ENCODE results near the gene RETREG1. TPM values are rescaled to one million over a fixed set of nuclear protein-coding genes. Genes with fewer than 3 reads are reported as not detected.
"Not testable (repeated sequence)": the region's sequence is repeated elsewhere in the genome, so short reads cannot be mapped to it uniquely, and the experiment has no call there.

RETREG1 gene, protein sequence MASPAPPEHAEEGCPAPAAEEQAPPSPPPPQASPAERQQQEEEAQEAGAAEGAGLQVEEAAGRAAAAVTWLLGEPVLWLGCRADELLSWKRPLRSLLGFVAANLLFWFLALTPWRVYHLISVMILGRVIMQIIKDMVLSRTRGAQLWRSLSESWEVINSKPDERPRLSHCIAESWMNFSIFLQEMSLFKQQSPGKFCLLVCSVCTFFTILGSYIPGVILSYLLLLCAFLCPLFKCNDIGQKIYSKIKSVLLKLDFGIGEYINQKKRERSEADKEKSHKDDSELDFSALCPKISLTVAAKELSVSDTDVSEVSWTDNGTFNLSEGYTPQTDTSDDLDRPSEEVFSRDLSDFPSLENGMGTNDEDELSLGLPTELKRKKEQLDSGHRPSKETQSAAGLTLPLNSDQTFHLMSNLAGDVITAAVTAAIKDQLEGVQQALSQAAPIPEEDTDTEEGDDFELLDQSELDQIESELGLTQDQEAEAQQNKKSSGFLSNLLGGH
- total RNA-seq (2014; rRNA removed; shearing (Covaris generic)) = 1.5 and 3.1 TPM in 2 replicates

DNA sequence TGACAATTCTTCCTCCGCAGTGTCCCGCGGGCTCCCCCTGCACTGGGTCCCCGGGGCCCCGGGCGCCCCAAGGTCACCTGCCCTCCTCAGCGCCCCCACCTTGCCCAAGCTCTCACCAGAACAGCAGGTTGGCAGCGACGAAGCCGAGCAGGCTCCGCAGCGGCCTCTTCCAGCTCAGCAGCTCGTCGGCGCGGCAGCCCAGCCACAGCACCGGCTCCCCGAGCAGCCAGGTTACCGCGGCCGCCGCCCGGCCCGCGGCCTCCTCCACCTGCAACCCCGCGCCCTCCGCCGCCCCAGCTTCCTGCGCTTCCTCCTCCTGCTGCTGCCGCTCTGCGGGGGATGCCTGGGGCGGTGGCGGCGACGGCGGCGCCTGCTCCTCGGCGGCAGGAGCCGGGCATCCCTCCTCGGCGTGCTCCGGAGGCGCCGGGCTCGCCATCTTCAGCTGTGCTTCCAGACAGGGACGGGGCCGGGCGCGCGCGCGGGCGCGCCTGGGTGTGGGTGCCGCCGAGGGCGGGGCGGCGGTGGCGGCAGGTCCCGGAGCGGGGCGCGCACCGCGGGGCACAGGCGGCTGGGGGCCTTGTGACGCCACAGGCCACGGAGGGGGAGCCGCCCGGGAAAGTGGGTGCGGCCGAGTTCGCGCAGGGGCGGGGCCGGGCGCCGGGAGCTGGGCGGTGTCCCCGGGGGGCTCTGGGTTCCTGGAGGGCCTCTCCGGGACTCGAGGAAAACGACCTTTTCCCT is at the start of gene RETREG1:
TSS of gene RETREG1 (minus strand) at position 462 of the 738 bp plus-strand sequence. CDS start at position 436, 26 bp downstream.
- no peak for DNase-seq (ENCODE audit: low spot score)

DNA sequence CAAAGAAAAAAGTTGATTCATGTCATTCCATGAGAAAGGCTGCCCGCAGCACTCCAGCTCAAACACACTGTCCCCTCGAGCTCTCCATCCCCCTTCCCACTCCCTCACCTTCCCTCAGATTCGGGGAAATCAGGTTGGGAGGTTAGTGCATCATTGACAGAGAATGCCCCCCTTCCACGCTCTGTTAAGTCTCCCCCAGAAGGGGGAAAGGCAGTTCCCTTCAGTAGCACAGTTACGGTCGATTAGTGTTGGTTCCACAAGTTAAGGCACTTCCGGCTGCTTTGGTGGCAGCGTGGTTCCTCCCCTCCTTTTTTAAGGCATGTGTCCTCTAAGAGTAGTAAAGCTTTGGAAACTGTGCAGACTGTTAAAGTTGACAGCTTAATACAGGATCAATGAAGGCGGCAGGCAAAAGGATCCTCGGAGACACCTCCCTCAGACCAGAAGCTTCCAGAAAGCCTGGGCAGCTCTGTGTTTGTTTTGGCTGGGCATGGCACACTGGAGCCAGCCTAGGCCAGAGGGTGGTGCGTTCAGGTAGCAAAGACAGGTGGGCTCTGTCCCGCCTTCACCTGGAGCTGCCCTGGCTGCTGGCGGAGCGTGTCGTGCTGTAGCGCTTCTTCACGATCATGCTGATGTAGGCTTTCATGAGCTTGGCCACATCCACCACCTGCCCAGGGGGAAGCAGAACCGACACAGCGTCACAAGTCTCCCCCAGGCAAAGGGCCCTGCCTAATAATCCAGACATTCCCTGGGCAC is 49.5 kb upstream of the RETREG1 start:
- DNase-seq (ENCODE audit: low spot score) = no peak

DNA sequence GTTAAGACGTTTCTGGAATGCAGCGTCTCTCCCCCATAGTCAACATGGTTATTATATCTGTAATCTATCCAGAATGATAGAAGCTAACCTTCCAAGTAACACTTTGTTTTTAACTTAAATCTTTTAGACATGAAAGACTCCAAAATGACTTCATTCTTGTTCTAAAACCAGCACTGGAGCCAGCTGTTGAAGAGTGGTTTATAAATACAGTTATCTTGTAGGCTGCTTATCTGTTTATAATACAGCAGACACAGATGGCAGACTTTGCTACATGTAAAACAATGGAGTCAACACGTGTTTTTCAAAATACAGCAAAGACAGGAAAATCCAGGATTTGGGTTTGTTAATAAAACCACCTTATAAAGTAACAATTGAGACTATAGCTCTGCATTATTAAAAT is 48.8 kb upstream of the RETREG1 start:
- DNase-seq (ENCODE audit: low spot score) = no peak

DNA sequence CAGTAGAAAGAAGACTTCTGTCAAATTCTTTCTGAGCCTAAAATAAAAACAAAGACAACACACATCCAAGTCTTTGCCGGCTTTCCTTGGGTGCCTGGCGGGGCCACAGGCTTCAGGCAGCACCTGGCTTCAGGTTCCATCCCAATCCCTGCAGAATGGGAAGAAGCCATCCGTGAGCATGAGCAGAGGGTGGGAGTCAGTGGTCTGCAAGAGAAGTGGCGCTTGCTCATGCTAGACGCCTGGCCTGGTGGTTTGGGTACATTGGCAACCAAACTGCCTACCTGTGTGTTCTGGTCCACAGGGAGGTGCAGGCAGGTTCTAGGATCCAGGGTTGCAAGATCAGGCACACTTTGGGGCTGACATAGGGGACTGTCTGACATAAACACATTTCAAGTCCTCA is 47.6 kb upstream of the RETREG1 start:
- no peak for DNase-seq (ENCODE audit: low spot score)

DNA sequence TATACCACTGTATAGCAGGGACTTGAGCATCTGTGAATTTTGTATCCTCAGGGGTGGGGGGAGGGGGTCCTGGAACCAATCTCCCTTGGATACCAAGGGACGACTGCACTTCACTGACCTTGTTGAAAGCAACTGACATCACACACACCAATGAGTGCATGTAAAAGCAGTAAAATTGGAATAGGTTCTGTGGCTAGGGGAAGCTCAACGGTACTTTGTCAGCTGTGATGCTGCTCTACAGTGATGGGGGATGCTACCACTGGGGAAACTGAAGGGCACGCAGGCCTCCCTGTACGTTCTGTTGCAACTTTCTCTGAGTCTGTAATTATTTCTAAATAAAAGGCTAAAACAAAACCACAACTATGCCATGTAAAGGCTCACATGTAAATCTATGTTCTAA is 47.0 kb upstream of the RETREG1 start:
- no peak for DNase-seq (ENCODE audit: low spot score)

DNA sequence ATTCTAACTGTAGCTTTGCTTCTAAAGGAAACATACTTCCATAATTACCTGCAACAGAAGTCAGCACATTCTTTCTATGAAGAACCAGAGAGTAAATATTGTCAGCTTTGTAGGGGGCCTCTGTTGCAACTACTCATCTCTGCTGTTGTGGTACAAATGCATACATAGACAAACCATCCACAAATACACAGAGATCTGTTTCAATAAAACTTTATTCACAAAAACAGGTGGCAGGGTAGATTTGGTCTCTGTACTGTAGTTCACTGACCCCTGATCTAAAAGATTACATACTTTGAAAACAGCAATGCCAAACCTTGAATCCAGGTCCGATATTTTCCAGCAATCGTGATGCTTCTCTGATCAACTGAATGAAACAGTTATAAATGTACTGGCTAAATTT is 44.9 kb upstream of the RETREG1 start:
- DNase-seq (ENCODE audit: low spot score) = no peak

DNA sequence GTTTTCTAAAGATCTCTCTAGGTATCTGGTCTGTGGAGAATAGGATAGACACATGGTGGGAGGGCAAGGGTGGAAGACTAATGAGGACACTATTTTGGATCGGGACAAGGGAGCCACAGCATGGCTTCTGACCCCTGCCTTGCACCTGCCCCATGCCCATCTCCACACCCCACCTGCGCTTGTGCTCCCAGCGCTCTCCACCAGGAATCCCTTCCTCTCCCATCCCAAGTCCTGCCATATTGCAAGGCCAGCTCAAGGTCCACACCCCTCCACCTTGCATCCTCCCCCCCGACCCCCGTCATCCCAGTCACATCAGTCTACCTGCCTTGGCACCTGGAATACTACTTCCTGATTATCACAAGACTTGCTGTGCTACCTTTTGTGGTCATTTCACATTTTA is 44.2 kb upstream of the RETREG1 start:
- DNase-seq (ENCODE audit: low spot score) = no peak

DNA sequence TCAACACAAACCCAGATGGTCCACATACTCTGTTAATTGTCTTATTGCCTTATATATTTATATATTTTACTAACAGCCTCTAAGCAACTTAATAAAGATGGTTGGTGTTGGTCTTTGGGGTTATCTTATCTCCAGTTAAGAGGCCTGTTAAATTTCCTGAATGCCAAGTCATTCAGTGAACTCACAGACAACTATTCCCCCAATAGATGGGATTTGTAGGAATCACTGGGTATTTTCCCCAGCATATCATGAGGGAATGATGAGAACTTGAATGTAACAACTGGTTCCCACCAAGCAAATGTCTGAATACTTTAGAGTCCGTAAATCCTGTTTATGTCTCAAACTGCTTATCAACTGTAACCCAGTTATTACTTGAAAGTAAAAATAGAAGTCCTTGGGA is 42.7 kb upstream of the RETREG1 start:
- DNase-seq (ENCODE audit: low spot score) = no peak

DNA sequence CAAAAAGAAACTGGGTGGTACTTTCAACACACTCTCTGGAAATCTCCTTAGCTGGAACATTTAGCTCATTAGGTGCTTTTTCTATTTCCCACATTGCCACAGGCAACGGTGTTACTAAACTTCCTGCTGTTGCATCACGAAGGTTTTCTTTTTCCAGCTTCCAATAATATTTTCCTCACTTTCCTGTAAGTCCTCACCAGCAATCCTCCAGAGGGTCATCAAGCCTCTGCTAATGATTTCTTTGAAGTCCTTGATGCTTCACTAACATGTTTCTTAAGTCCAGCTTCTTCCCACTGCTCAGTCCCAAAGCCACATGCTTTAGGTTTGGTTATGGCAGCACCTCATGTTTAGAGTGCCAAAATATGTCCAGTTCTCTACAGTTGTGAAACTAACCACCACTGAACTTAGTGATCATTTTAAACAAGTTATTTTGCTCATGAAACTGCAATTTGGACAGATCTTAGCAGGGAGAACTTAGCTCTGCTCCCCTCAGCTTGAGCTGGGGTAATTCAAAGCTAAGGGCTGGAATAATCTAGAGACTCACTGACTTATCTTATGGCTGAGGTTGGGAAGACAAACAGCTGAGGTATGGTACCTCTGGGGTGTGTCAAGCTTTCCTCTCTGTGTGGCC is 39.9 kb upstream of the RETREG1 start:
- DNase-seq (ENCODE audit: low spot score) = no peak

DNA sequence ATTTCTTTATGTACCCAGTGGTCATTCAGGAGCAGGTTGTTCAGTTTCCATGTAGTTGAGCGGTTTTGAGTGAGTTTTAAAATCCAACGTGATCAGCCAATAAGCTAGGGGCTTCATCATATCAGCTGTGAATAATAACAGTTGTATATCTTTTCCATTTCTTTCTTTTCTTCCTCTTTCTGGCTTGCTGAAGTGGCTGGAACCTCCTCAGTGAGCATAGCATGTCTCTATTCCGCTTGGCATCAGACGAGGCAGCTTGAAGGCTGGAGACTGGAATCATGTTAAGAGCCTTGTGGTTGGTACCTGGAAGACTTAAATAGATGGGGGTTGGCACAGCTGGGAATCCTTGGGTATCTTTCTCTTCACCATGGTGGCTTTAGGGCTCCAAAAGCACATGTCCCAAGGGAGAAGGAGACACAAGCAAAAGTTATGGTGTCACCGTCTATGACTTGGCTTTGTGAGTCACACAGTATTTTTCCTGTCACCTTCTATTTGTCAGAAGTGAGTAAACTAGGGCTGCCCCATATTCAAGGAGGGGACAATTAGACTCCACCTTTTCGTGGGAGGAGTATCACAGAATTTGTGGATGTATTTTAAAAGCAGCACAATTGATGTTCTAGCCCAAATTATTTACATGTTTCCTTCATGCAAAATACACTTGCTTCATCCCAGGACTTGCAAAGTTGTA is 38.0 kb upstream of the RETREG1 start:
- DNase-seq (ENCODE audit: low spot score) = no peak

DNA sequence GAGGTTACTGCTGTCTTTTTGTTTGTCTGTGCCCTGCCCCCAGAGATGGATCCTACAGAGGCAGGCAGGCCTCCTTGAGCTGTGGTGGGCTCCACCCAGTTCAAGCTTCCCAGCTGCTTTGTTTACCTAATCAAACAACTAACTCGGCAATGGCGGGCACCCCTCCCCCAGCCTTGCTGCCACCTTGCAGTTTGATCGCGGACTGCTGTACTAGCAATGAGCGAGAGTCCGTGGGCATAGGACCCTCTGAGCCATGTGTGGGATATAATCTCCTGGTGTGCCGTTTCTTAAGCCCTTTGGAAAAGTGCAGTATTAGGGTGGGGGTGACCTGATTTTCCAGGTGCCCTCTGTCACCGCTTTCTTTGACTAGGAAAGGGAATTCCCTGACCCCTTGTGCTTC is 31.9 kb upstream of the RETREG1 start:
- DNase-seq (ENCODE audit: low spot score) = not testable (repeated sequence)

DNA sequence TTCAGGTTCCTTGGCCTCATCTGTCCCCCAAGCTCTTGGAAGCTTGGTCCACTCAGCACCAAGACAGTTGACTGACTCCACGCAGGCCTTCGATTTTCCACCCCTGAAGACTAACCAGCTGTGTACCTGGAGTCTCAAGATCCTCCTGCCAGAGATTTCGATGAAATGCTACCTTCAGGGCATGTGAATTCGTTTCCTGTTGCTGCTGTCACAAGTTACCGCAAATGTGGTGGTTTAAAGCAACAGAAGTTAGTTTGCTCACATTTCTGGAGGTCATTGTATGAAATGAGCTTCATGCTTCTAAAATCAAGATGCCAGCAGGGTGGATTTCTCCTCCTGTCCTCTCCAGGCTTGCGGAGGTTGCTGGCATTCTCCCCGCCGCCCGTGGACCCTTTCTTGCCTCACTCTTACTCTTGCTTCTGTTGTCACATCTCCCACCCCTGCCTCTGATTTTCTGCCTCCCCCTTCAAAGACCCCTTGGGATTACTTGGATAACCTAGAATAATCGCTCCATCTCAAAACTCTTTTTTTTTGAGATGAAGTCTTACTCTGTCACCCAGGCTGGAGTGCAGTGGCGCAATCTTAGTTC is 27.6 kb upstream of the RETREG1 start:
- DNase-seq (ENCODE audit: low spot score) = no peak

DNA sequence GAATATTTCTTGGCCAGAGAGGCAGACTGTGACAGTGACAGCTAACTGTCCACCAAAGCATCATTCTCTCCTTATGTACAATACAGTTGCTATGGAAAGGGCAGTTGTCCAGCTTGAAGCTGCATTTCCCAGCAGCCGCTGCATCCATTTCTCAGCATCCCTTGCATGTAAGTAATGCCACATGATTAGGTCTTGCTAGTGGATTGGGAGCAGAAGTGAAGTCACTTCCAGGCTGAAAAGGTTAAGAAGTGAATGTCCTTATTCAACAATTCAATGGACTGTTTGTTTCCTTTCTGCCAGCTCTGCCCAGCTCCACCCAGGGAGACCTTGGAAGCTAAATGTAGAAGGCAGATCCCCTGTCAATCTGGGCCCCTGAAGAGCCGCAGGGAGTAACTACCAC is 26.1 kb upstream of the RETREG1 start:
- no peak for DNase-seq (ENCODE audit: low spot score)

DNA sequence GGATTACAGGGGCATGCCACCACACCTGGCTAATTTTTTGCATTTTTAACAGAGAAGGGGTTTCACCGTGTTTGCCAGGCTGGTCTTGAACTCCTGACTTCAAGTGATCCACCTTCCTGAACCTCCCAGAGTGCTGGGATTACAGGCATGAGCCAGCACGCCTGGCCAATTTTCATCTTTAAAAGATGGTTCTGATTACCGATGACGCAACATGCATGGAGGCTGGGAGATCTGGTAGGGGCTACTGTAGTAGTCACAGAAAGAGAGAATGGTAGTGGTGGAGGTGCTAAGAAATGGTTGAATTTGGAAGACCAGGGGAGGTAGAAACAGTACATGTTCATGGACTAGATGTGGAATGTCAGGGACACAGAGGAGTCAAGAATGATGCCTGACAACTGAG is 22.4 kb upstream of the RETREG1 start:
- no peak for DNase-seq (ENCODE audit: low spot score)

DNA sequence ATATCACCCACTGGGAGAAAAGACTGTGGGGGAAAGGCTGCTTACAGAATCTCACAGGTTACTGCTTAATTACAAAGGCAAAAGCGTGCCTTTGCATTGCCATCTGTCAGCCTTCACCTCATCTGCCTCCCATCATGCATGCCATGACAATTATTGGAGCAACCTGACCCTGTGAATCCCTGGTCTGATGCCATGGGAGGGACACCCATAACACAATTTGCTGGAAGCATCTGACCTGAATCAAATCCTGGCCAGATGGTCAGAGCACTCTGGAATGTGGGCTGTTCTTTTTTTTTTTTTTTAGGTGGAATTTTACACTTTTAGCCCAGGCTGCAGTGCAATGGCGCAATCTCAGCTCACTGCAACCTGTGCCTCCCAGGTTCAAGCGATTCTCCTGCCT is 11.6 kb upstream of the RETREG1 start:
- no peak for DNase-seq (ENCODE audit: low spot score)

DNA sequence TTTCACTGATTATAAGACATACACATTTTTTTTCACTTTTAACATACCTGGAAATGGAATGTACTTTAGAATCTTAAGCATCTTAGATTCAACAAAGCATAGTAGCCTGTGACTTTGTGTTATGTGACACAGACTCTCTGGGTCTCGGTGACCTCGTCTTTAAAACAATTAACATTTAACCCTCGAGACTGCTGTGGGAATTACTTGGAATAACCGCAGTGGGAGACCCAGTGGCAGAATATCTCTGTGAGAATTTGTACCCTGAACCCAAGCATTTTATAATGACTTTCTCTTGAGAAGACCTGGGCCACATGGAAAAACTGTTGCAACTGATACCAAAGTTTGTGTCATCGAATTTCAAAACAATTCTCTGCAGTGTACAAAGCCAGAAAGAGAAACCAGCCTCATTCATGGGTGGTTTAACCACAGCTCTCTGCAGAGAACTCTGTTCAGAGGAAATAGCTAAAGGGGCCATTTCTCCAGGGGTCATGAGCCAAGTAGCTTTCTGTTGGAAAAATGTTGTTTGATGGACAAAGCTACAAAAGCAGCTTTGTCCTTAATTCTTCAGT is 10.0 kb upstream of the RETREG1 start:
- DNase-seq (ENCODE audit: low spot score) = peak; percentile 49

DNA sequence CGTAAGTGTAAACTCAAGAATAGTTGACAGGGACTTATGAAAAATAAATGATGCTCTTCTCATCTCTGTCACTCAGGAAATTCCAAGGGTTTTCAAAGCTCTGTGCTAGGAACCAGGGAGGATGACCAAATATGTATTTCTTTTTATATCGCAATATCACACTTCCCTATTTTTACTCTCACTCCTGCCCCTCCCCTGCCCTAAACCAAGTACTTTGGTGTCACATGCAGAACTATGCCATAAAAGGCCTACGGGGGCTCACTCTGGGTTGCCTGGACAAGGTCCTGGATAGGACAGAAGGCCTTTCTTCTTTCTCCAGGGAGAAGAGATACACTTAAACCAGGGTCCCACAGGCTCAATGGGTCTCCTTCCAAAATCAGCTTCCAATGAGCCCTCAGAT is 8.3 kb upstream of the RETREG1 start:
- DNase-seq (ENCODE audit: low spot score) = no peak

DNA sequence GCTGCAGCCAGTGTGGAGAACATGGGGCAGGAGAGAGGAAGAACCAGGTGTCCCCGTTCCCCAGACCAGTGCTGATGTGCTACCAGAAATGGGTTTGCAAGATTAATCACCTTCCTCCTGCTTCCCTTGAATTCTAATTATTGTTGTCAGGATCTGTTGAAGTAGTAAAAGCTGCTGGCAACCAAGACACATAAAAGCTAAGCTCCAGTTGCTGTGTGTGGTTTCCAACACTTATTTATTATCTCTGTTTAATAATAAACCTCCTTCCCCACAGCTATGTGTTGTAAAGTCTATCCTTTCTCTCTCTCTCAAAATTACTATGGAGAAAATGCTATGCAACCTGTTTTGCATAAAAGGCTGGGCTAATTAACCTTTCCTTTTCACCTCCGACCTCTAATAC is 2.3 kb upstream of the RETREG1 start:
- DNase-seq (ENCODE audit: low spot score) = no peak

DNA sequence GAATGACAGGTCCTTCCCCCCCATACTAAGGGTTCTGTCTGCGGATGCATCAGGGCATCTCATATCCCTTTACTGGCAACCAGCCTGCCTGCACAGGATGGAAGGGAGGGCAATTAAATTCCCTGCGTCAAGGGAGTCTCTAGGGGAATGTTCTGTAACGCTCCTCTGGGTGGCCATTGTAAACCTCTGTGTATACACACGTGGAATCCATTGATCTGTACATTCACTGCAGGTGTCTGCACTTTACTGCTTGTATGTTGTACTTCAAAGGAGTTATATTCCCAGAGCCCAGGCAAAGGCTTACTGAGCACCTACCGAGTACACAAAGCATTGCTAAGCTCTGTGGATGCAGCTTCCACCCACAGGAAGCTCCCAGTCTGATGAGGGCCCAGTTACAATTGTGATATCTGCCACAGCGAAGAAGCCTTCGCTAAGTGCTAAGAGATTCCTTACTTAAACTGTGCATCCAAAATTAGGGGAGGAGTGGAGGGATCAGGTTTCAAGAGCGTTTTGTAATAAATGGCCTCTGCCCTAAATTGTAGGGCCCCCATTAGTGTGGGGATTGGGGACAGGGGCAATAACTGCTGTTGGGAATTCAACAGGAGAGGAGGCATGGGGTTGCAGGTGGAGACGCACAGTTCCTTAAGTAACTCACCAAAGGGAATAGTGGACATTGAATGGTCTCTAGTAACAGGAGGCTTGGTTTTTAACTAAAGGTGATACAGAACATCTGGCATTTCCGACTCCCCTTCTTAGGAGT is 1.5 kb upstream of the RETREG1 start:
- DNase-seq (ENCODE audit: low spot score) = no peak

Measured in H4 (cell line).